NCI-H2081 treated with DMSO at 0.1 percent for 48 hours (cell line): ENCODE data around the gene ATP10B.

Experiments used
- DNase-seq: peaks from one replicate; lab custom pipeline; 2025; lab: John Stamatoyannopoulos, UW

Gene ATP10B

GRCh38 chr5:160692271-160692670 is 159.7 kb downstream of the ATP10B start:
- no peak for DNase-seq

GRCh38 chr5:160685695-160686094 is 166.3 kb downstream of the ATP10B start:
- DNase-seq: no peak

- no peak for DNase-seq
These were observed 166.8 kb downstream of the ATP10B start for GRCh38 chr5:160685219-160685618.

- DNase-seq: no peak
These were observed 172.3 kb downstream of the ATP10B start for GRCh38 chr5:160679567-160680309.

GRCh38 chr5:160675988-160676387 is 176.0 kb downstream of the ATP10B start:
- DNase-seq: no peak

GRCh38 chr5:160674901-160675300 is 177.1 kb downstream of the ATP10B start:
- DNase-seq: no peak

- DNase-seq: no peak
These were observed 179.5 kb downstream of the ATP10B start for GRCh38 chr5:160672521-160672920.

- no peak for DNase-seq
These were observed 183.7 kb downstream of the ATP10B start for GRCh38 chr5:160668356-160668755.

GRCh38 chr5:160667160-160667559 is 184.9 kb downstream of the ATP10B start:
- DNase-seq: no peak

- no peak for DNase-seq
These were observed 186.6 kb downstream of the ATP10B start for GRCh38 chr5:160665460-160665859.

- no peak for DNase-seq
These were observed 191.9 kb downstream of the ATP10B start for GRCh38 chr5:160660132-160660531.

- no peak for DNase-seq
These were observed 194.2 kb downstream of the ATP10B start for GRCh38 chr5:160657622-160658458.

GRCh38 chr5:160657068-160657507 is 194.9 kb downstream of the ATP10B start:
- DNase-seq: no peak

GRCh38 chr5:160655717-160656116 is 196.3 kb downstream of the ATP10B start:
- DNase-seq: no peak

GRCh38 chr5:160651692-160652645 is 200.0 kb downstream of the ATP10B start:
- DNase-seq: peak; percentile 87

- peak; percentile 6 for DNase-seq
These were observed 202.7 kb downstream of the ATP10B start for GRCh38 chr5:160649304-160649703.

GRCh38 chr5:160646033-160646432 is 206.0 kb downstream of the ATP10B start:
- no peak for DNase-seq

GRCh38 chr5:160643616-160644240 is 208.3 kb downstream of the ATP10B start:
- no peak for DNase-seq

- DNase-seq: no peak
These were observed 210.6 kb downstream of the ATP10B start for GRCh38 chr5:160641405-160641804.

GRCh38 chr5:160640406-160640805 is 211.6 kb downstream of the ATP10B start:
- DNase-seq: no peak

- no peak for DNase-seq
These were observed 213.8 kb downstream of the ATP10B start for GRCh38 chr5:160638161-160638742.
